ENCODE results near the gene EPS8L2. TPM values are rescaled to one million over a fixed set of nuclear protein-coding genes. Genes with fewer than 3 reads are reported as not detected.

EPS8L2 gene
- total and polyA plus RNA-seq, 2 of the 13 experiments (the other 11 are each of a cell fraction or from before 2014, with no cell fraction given) = 89.3 to 416 TPM

DNA sequence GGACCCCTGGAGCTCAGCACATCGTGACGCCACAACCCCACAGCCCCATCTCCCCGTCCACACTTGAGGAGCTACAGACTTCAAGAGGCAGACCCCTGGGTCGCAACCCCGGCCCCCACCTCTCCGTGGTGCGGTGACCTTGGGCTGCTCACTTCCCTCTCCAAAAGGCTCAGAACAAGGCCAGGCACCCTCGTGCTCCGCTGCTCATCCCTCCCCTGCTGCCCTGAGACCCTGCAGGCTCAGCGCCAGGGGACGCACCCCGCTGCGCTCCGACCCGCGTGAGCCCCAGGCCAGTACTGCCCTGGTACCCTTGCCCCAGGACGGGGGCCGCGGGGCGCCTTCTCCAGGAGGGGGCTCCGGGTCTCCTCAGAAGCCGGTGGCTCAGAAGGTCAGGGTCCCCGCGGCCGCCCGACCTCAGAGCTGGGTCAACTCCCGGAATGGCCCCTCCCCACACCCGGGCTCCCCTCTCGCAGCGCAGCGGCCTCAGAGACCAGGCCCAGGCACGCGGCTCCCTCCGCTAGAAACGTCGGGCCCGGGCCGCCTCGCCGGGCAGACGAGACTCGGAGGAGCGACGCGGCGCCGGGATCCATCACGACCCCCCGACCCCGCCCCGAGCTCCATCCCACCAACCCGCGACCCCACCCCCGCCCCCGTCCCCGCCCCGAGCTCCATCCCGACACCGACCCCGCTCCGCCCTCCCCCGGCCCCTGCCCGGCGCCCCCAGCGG is 70.7 kb downstream of the EPS8L2 start (continued):
- TF ChIP-seq, protein P1, sequence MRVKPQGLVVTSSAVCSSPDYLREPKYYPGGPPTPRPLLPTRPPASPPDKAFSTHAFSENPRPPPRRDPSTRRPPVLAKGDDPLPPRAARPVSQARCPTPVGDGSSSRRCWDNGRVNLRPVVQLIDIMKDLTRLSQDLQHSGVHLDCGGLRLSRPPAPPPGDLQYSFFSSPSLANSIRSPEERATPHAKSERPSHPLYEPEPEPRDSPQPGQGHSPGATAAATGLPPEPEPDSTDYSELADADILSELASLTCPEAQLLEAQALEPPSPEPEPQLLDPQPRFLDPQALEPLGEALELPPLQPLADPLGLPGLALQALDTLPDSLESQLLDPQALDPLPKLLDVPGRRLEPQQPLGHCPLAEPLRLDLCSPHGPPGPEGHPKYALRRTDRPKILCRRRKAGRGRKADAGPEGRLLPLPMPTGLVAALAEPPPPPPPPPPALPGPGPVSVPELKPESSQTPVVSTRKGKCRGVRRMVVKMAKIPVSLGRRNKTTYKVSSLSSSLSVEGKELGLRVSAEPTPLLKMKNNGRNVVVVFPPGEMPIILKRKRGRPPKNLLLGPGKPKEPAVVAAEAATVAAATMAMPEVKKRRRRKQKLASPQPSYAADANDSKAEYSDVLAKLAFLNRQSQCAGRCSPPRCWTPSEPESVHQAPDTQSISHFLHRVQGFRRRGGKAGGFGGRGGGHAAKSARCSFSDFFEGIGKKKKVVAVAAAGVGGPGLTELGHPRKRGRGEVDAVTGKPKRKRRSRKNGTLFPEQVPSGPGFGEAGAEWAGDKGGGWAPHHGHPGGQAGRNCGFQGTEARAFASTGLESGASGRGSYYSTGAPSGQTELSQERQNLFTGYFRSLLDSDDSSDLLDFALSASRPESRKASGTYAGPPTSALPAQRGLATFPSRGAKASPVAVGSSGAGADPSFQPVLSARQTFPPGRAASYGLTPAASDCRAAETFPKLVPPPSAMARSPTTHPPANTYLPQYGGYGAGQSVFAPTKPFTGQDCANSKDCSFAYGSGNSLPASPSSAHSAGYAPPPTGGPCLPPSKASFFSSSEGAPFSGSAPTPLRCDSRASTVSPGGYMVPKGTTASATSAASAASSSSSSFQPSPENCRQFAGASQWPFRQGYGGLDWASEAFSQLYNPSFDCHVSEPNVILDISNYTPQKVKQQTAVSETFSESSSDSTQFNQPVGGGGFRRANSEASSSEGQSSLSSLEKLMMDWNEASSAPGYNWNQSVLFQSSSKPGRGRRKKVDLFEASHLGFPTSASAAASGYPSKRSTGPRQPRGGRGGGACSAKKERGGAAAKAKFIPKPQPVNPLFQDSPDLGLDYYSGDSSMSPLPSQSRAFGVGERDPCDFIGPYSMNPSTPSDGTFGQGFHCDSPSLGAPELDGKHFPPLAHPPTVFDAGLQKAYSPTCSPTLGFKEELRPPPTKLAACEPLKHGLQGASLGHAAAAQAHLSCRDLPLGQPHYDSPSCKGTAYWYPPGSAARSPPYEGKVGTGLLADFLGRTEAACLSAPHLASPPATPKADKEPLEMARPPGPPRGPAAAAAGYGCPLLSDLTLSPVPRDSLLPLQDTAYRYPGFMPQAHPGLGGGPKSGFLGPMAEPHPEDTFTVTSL (CRISPR knock-in tag; IDR thresholded peaks at IDR 0.05; ENCODE audit: borderline replicate concordance) = no peak
- TF ChIP-seq ZNF468 (CRISPR knock-in tag; IDR thresholded peaks at IDR 0.05) = no peak
- TF ChIP-seq TMF1 (CRISPR knock-in tag; IDR thresholded peaks at IDR 0.05; ENCODE audit: low read depth) = no peak
- no peak for TF ChIP-seq FLYWCH1 (CRISPR knock-in tag; IDR thresholded peaks at IDR 0.05)
- TF ChIP-seq, protein P2, sequence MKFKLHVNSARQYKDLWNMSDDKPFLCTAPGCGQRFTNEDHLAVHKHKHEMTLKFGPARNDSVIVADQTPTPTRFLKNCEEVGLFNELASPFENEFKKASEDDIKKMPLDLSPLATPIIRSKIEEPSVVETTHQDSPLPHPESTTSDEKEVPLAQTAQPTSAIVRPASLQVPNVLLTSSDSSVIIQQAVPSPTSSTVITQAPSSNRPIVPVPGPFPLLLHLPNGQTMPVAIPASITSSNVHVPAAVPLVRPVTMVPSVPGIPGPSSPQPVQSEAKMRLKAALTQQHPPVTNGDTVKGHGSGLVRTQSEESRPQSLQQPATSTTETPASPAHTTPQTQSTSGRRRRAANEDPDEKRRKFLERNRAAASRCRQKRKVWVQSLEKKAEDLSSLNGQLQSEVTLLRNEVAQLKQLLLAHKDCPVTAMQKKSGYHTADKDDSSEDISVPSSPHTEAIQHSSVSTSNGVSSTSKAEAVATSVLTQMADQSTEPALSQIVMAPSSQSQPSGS (CRISPR knock-in tag; IDR thresholded peaks at IDR 0.05) = no peak
- TF ChIP-seq, protein P3, sequence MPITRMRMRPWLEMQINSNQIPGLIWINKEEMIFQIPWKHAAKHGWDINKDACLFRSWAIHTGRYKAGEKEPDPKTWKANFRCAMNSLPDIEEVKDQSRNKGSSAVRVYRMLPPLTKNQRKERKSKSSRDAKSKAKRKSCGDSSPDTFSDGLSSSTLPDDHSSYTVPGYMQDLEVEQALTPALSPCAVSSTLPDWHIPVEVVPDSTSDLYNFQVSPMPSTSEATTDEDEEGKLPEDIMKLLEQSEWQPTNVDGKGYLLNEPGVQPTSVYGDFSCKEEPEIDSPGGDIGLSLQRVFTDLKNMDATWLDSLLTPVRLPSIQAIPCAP (CRISPR knock-in tag; IDR thresholded peaks at IDR 0.05; ENCODE audit: low read depth) = no peak
- no peak; the same call in 1 of the 2 replicates for TF ChIP-seq ZNF891 (CRISPR knock-in tag; IDR thresholded peaks at IDR 0.05)
- TF ChIP-seq SAFB2 (CRISPR knock-in tag; IDR thresholded peaks at IDR 0.05; ENCODE audit: borderline replicate concordance, low read depth) = no peak
- no peak for TF ChIP-seq ZNF24 (IDR thresholded peaks at IDR 0.05)
- TF ChIP-seq YEATS4 (CRISPR knock-in tag; IDR thresholded peaks at IDR 0.05; ENCODE audit: borderline replicate concordance) = no peak
- TF ChIP-seq, protein P4, sequence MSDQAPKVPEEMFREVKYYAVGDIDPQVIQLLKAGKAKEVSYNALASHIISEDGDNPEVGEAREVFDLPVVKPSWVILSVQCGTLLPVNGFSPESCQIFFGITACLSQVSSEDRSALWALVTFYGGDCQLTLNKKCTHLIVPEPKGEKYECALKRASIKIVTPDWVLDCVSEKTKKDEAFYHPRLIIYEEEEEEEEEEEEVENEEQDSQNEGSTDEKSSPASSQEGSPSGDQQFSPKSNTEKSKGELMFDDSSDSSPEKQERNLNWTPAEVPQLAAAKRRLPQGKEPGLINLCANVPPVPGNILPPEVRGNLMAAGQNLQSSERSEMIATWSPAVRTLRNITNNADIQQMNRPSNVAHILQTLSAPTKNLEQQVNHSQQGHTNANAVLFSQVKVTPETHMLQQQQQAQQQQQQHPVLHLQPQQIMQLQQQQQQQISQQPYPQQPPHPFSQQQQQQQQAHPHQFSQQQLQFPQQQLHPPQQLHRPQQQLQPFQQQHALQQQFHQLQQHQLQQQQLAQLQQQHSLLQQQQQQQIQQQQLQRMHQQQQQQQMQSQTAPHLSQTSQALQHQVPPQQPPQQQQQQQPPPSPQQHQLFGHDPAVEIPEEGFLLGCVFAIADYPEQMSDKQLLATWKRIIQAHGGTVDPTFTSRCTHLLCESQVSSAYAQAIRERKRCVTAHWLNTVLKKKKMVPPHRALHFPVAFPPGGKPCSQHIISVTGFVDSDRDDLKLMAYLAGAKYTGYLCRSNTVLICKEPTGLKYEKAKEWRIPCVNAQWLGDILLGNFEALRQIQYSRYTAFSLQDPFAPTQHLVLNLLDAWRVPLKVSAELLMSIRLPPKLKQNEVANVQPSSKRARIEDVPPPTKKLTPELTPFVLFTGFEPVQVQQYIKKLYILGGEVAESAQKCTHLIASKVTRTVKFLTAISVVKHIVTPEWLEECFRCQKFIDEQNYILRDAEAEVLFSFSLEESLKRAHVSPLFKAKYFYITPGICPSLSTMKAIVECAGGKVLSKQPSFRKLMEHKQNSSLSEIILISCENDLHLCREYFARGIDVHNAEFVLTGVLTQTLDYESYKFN (CRISPR knock-in tag; conservative IDR thresholded peaks at IDR 0.05) = no peak
- no peak for TF ChIP-seq RAD51 (IDR thresholded peaks at IDR 0.05; ENCODE audit: borderline replicate concordance)
- TF ChIP-seq ATF7 (IDR thresholded peaks at IDR 0.05) = no peak
- TF ChIP-seq ATF7 (CRISPR knock-in tag; IDR thresholded peaks at IDR 0.05) = no peak
- TF ChIP-seq POLR2AphosphoS5 (IDR thresholded peaks at IDR 0.05; ENCODE audit: low read depth, low read length) = no peak
- TF ChIP-seq, protein P5, sequence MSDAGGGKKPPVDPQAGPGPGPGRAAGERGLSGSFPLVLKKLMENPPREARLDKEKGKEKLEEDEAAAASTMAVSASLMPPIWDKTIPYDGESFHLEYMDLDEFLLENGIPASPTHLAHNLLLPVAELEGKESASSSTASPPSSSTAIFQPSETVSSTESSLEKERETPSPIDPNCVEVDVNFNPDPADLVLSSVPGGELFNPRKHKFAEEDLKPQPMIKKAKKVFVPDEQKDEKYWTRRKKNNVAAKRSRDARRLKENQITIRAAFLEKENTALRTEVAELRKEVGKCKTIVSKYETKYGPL (CRISPR knock-in tag; IDR thresholded peaks at IDR 0.05) = no peak
- no peak for TF ChIP-seq SRF (IDR thresholded peaks at IDR 0.05; ENCODE audit: low read depth, low read length)
- no peak for TF ChIP-seq ZNF333 (CRISPR knock-in tag; IDR thresholded peaks at IDR 0.05; ENCODE audit: borderline replicate concordance)

Data from HepG2 (cell line).